Endodermal cell (in vitro differentiated cells): ENCODE measurements around the gene TBL2. TPM values are rescaled to one million over a fixed set of nuclear protein-coding genes. Genes with fewer than 3 reads are reported as not detected.

ENCODE experiments used
- DNase-seq: peaks from one replicate; pipeline ENCODE4 v3.0.0-alpha.2; 2017
- H3K27ac ChIP-seq: 2 replicates; pipeline ENCODE4 v1.5.1; 2013; ENCODE audit warnings: mild to moderate bottlenecking, low read depth, low read length, moderate library complexity
- H3K27me3 ChIP-seq: 2 replicates; pipeline ENCODE4 v1.6.1; 2013; ENCODE audit warnings: mild to moderate bottlenecking, low read length, moderate library complexity; ENCODE audit not compliant: insufficient read depth, control insufficient read depth, poor library complexity, severe bottlenecking
- H3K36me3 ChIP-seq: 2 replicates; pipeline ENCODE4 v1.7.0; 2013; ENCODE audit warnings: mild to moderate bottlenecking, low read length, moderate library complexity; ENCODE audit not compliant: control insufficient read depth, insufficient read depth
- H3K4me1 ChIP-seq: one replicate; pipeline ENCODE4 v1.7.0; 2013; ENCODE audit warnings: low read length; ENCODE audit not compliant: control insufficient read depth, insufficient read depth
- H3K4me3 ChIP-seq: 2 replicates; pipeline ENCODE4 v1.5.1; 2013; ENCODE audit warnings: mild to moderate bottlenecking, low read length, moderate library complexity
- H3K9ac ChIP-seq: 2 replicates; pipeline ENCODE4 v1.6.1; 2013; ENCODE audit warnings: mild to moderate bottlenecking, low read length, moderate library complexity; ENCODE audit not compliant: poor library complexity, severe bottlenecking; ENCODE audit errors: extremely low read depth
- H3K9me3 ChIP-seq: 2 replicates; pipeline ENCODE4 v1.6.1; 2013; ENCODE audit warnings: mild to moderate bottlenecking, low read length, moderate library complexity; ENCODE audit not compliant: control insufficient read depth
- H3K27ac Mint-ChIP-seq: 2 replicates; pipeline ENCODE4 v1.8.0; 2020; ENCODE audit warnings: mixed read lengths
- H3K27me3 Mint-ChIP-seq: 2 replicates; pipeline ENCODE4 v1.8.0; 2021; ENCODE audit warnings: mild to moderate bottlenecking, mixed read lengths; ENCODE audit not compliant: insufficient read depth
- H3K36me3 Mint-ChIP-seq: 2 replicates; pipeline ENCODE4 v1.8.0; 2020; ENCODE audit warnings: low read depth, mixed read lengths
- H3K4me1 Mint-ChIP-seq: 2 replicates; pipeline ENCODE4 v1.8.0; 2020; ENCODE audit warnings: mixed read lengths
- H3K4me3 Mint-ChIP-seq: 2 replicates; pipeline ENCODE4 v1.8.0; 2020; ENCODE audit warnings: mild to moderate bottlenecking, moderate library complexity, mixed read lengths
- H3K9me3 Mint-ChIP-seq: 2 replicates; pipeline ENCODE4 v1.8.0; 2020; ENCODE audit warnings: mild to moderate bottlenecking, mixed read lengths
- CTCF ChIP-seq: fragments of 200-600 bp; sonication (generic); conservative IDR thresholded peaks from 2 replicates; pipeline ENCODE4 v1.5.0; 2021; ENCODE audit warnings: antibody characterized with exemption, mild to moderate bottlenecking
- WGBS, 2 experiments: methylation state at CpG; one replicate each; pipeline versions ENCODE4 v1.1.5 to v1.1.7; 2013; ENCODE audit warnings: missing lambda C conversion rate in 2 of 2, mixed read lengths in 1 of 2; ENCODE audit not compliant: insufficient coverage in 1 of 2, insufficient read length in 1 of 2; 5-methylcytosine and 5-hydroxymethylcytosine counted together
- total RNA-seq, 2 donors: library from RNA; stranded (reverse); fragmentation: NEBNext Ultra II Directional in 1 of 2; extraction: Animal tissue kit (Norgen Biotek cat#: 25700) in 1 of 2; gene quantifications; 2 replicates in 1 of 2; 3 replicates in 1 of 2; pipeline ENCODE4 v1.2.1, GENCODE V29; 2021

Gene TBL2
- total RNA-seq, 2 donors from 2014 or later: 55.7 to 59.7 TPM

GRCh38 chr7:73599151-73599882 is 20.9 kb upstream of the TBL2 start:
- H3K9me3 Mint-ChIP-seq: no peaks in the 10 kb centered on the region
- no peaks in the 10 kb centered on the region for H3K4me1 Mint-ChIP-seq
- peaks cover 2% of the 10 kb centered on the region for H3K36me3 Mint-ChIP-seq
- 82 to 85% methylated on average over 5 to 12 of the region's 13 CpGs for WGBS, 2 experiments
- TF ChIP-seq CTCF: no peak
- Histone ChIP-seq H3K27me3 (no peaks in the 10 kb centered on the region), H3K9ac (no peak overlapping the region), H3K36me3 (no peaks in the 10 kb centered on the region), H3K9me3 (no peaks in the 10 kb centered on the region), H3K27ac (no peak overlapping the region), H3K4me1 (no peaks in the 10 kb centered on the region), H3K4me3 (no peak overlapping the region)
- peaks cover 29% of the 10 kb centered on the region for H3K27me3 Mint-ChIP-seq
- H3K27ac Mint-ChIP-seq: no peak overlapping the region
- H3K4me3 Mint-ChIP-seq: no peak overlapping the region
- DNase-seq: no peak

GRCh38 chr7:73597978-73598782 is 19.8 kb upstream of the TBL2 start:
- H3K9me3 ChIP-seq: no peaks in the 10 kb centered on the region
- peaks cover 2% of the 10 kb centered on the region for H3K36me3 Mint-ChIP-seq
- WGBS, 2 experiments: 93% methylated on average over 3 to 5 of the region's 5 CpGs
- H3K4me1 ChIP-seq: no peaks in the 10 kb centered on the region
- no peak for DNase-seq
- no peak overlapping the region for H3K4me3 ChIP-seq
- H3K9me3 Mint-ChIP-seq: no peaks in the 10 kb centered on the region
- no peaks in the 10 kb centered on the region for H3K36me3 ChIP-seq
- H3K27me3 Mint-ChIP-seq: peaks cover 35% of the 10 kb centered on the region
- H3K27ac ChIP-seq: no peak overlapping the region
- no peak overlapping the region for H3K27ac Mint-ChIP-seq
- H3K4me1 Mint-ChIP-seq: no peaks in the 10 kb centered on the region
- TF ChIP-seq CTCF: no peak
- no peak overlapping the region for H3K4me3 Mint-ChIP-seq
- no peaks in the 10 kb centered on the region for H3K27me3 ChIP-seq
- H3K9ac ChIP-seq: no peak overlapping the region

- Histone ChIP-seq H3K27ac (no peak overlapping the region), H3K27me3 (no peaks in the 10 kb centered on the region), H3K9me3 (no peaks in the 10 kb centered on the region), H3K9ac (no peak overlapping the region), H3K4me3 (no peak overlapping the region), H3K4me1 (no peaks in the 10 kb centered on the region), H3K36me3 (no peaks in the 10 kb centered on the region)
- Mint-ChIP-seq H3K27ac (no peak overlapping the region), H3K9me3 (no peaks in the 10 kb centered on the region), H3K4me1 (no peaks in the 10 kb centered on the region), H3K27me3 (peaks cover 33% of the 10 kb centered on the region), H3K4me3 (no peak overlapping the region), H3K36me3 (peaks cover 2% of the 10 kb centered on the region)
- TF ChIP-seq CTCF: no peak
- WGBS, 2 experiments: 84 to 86% methylated on average over 18 to 37 of the region's 37 CpGs
- DNase-seq: no peak
Measured at GRCh38 chr7:73596191-73597065, 18.0 kb upstream of the TBL2 start.
